Adrenal gland (tissue), 12 donors: ENCODE data around the gene ASB1. TPM values are rescaled to one million over a fixed set of nuclear protein-coding genes. Genes with fewer than 3 reads are reported as not detected.
A peak's percentile ranks its signal among the peaks of the same experiment; 100 is the strongest.

ENCODE experiments used
- DNase-seq, 7 donors: peaks; one replicate each; pipeline ENCODE4 v3.0.0-alpha.2; 2019 to 2020
- H3K27ac ChIP-seq, 5 donors: fragments of 200-600 bp; sonication (generic) in 4 of 5; 1 replicate in 3 of 5; 2 replicates in 2 of 5; pipeline versions ENCODE4 v1.5.1 to v1.8.0; 2016 to 2020; ENCODE audit warnings: mild to moderate bottlenecking in 1 of 5
- H3K27me3 ChIP-seq: fragments of 200-600 bp; 2 replicates; pipeline ENCODE4 v1.8.0; 2021
- H3K36me3 ChIP-seq, 2 donors: fragments of 200-600 bp; replicated peaks in 1 of 2; 1 replicate in 1 of 2; 2 replicates in 1 of 2; pipeline versions ENCODE4 v1.5.1 to v1.8.0; 2018 to 2022
- H3K4me1 ChIP-seq, 2 donors: fragments of 200-600 bp; replicated peaks in 1 of 2; 1 replicate in 1 of 2; 2 replicates in 1 of 2; pipeline versions ENCODE4 v1.5.1 to v1.8.0; 2018 to 2021
- H3K4me3 ChIP-seq, 4 donors: fragments of 200-600 bp; sonication (generic) in 3 of 4; one replicate each; pipeline ENCODE4 v1.5.1; 2016 to 2018
- H3K9me3 ChIP-seq, 3 donors: fragments of 200-600 bp; sonication (generic) in 1 of 3; replicated peaks in 1 of 3; 1 replicate in 2 of 3; 2 replicates in 1 of 3; pipeline versions ENCODE4 v1.5.1 to v1.8.0; 2016 to 2021
- CTCF ChIP-seq, 6 experiments: fragments of 450-650 bp in 4 of 6; fragments of 200-600 bp in 2 of 6; sonication (generic) in 1 of 6; IDR thresholded peaks; 1 replicate in 5 of 6; 2 replicates in 1 of 6; pipeline versions ENCODE4 v1.5.1 to v1.8.0; 2016 to 2021; ENCODE audit warnings: antibody characterized with exemption in 6 of 6, mild to moderate bottlenecking in 2 of 6, moderate library complexity in 1 of 6
- POLR2A ChIP-seq, 2 donors: fragments of 450-650 bp; IDR thresholded peaks; one replicate each; pipeline ENCODE4 v1.6.1; 2017; ENCODE audit warnings: antibody characterized with exemption in 2 of 2, mild to moderate bottlenecking in 2 of 2, moderate library complexity in 1 of 2
- WGBS, 4 donors: extraction: QIAGEN DNeasy Blood & Tissue Kit in 2 of 4; methylation state at CpG; one replicate each; pipeline versions ENCODE4 v1.1.5 to v1.1.7; 2013 to 2017; 5-methylcytosine and 5-hydroxymethylcytosine counted together
- intact Hi-C, 2 donors: fragments of 100-400 bp; cut with DNase I; formaldehyde crosslinking; loops; one replicate each; pipeline versions ENCODE4 v1.14.1 to v1.15.0; 2022 to 2023
- polyA plus RNA-seq, 3 donors: library from polyadenylated mRNA; stranded (reverse); fragments of 200-250 nt in 2 of 3; fragments of 350-450 nt in 1 of 3; fragmentation: Illumina TruSeq in 1 of 3; extraction: RNeasy Lipid Tissue Mini Kit (QIAGEN cat#74804) in 1 of 3; gene quantifications; one replicate each; pipeline ENCODE4 v1.2.3, GENCODE V29; 2013 to 2014
- total RNA-seq, 9 donors: library from RNA; depleted of rRNA in 4 of 9; stranded (reverse); fragments of >200 nt in 4 of 9; fragments of 120-200 nt in 1 of 9; fragmentation: NEBNext Ultra II Directional in 1 of 9; extraction: Animal tissue kit (Norgen Biotek cat#: 25700) in 1 of 9; gene quantifications; one replicate each; pipeline versions ENCODE4 v1.1.0 to v1.2.4, GENCODE V29; 2013 to 2023
- donor health status: healthy with polysubstance abuse.
- donor health status: Bipolar disorder and iron deficiency.
- donor health status: DM: yes; HTN: yes; CAD: no.
- donor health status: DM: no; HTN: no; CAD: no.
- donor health status: DM: no; HTN: no; CAD: no.
- donor health status: DM: yes; HTN: yes; CAD: no.

The ASB1 gene
- total and polyA plus RNA-seq, 12 donors = 12.2 to 28.8 (median 19.6) TPM

GRCh38 chr2:238465487-238466242 is 38.9 kb downstream of the ASB1 start:
- H3K4me3 ChIP-seq = no peak overlapping the region
- no peaks in the 10 kb centered on the region for H3K36me3 ChIP-seq
- TF ChIP-seq CTCF (IDR thresholded peaks at IDR 0.05) (no peak), POLR2A (IDR thresholded peaks at IDR 0.05) (no peak)
- 92 to 93% (median 92%) methylated on average over 13 to 22 of the region's 22 CpGs for WGBS, 4 donors
- H3K4me1 ChIP-seq = no peaks in the 10 kb centered on the region
- peak in 1 of 7 donors; percentile 41 for DNase-seq
- no peaks in the 10 kb centered on the region for H3K9me3 ChIP-seq
- intact Hi-C loops = no loop called here
- no peaks in the 10 kb centered on the region for H3K27me3 ChIP-seq
- H3K27ac ChIP-seq = no peak overlapping the region

DNA sequence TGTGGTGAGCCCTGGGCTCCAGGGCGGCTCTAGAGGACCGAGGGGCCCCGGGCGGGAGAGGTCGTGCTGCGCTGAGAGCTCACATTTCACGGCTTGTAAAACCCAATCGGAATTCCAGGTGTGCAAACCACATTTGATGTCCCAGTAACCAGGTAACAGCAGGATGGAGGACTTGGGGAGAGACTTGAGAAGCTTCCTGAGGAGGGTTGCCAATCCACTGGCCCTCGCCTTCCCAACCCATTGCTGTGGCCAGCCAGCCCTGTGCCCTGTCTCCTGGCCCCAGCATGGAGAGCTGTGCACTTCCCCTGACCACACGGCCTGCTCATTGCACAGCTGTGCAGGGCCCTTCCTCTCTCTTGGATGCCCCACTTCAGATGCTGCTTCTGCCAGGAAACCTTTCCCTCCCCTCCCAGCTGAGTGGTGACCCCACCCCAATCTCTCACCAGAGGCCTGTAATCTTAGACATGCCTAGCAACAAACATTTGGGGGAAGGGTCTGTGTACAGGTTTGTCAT is 39.6 kb downstream of the ASB1 start:
- intact Hi-C loops = no loop called here
- Histone ChIP-seq H3K36me3 (no peaks in the 10 kb centered on the region), H3K9me3 (no peaks in the 10 kb centered on the region), H3K27me3 (no peaks in the 10 kb centered on the region), H3K4me3 (no peak overlapping the region), H3K4me1 (no peaks in the 10 kb centered on the region), H3K27ac (no peak overlapping the region)
- TF ChIP-seq POLR2A (IDR thresholded peaks at IDR 0.05) (no peak), CTCF (IDR thresholded peaks at IDR 0.05) (no peak)
- peak in 1 of 7 donors; percentile 17 for DNase-seq
- WGBS, 4 donors = 82 to 96% (median 86%) methylated on average over 9 to 10 of the region's 10 CpGs

DNA sequence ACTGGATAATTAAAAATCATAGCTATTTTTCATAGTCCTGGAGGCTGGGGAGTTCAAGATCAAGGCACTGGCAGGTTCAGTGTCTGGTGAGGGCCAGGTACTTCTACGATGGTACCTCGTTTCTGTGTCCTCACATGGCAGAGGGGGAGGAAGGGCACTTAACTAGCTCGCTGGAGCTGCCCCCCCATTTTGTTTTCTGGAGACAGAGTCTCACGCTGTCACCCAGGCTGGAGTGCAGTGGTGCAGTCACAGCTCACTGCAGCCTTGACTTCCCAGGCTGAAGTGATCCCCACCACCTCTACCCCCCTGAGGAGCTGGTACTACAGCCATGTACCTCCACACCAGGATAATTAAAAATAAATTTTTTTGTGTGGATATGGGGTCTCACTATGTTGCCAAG is 40.3 kb downstream of the ASB1 start:
- no peaks in the 10 kb centered on the region for H3K27me3 ChIP-seq
- no peak overlapping the region for H3K4me3 ChIP-seq
- no peak for DNase-seq
- TF ChIP-seq POLR2A (IDR thresholded peaks at IDR 0.05) (no peak), CTCF (IDR thresholded peaks at IDR 0.05) (no peak)
- no peak overlapping the region for H3K27ac ChIP-seq
- H3K4me1 ChIP-seq = no peaks in the 10 kb centered on the region
- no peaks in the 10 kb centered on the region for H3K9me3 ChIP-seq
- H3K36me3 ChIP-seq = no peaks in the 10 kb centered on the region
- WGBS, 4 donors = 84 to 93% (median 89%) methylated on average over 4 of the region's 4 CpGs
- intact Hi-C loops = no loop called here

DNA sequence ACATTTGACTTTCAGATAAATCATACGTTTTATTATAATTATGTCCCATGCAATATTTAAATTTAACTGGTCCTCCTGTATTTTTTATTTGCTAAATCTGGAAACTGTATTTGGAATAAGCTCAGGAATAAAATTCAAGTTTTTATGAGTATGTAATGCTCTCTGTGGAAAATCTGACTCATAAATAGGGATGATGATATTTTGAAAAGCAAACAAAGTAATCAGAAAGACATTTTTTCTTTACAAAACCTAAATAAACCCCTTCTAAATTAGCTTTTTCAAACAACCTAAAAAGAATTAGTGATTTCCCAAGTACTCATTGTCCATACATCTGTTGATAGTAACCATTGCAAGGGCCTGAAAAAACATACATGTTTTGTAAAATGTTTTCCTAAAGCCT is 41.1 kb downstream of the ASB1 start:
- H3K4me1 ChIP-seq = no peaks in the 10 kb centered on the region
- no peak overlapping the region for H3K4me3 ChIP-seq
- no peak for DNase-seq
- 66 to 79% (median 75%) methylated on average over 1 of the region's 1 CpG for WGBS, 4 donors
- peaks cover 0 to 2% (median 0%) of the 10 kb centered on the region in 3 donors for H3K9me3 ChIP-seq
- no peaks in the 10 kb centered on the region for H3K27me3 ChIP-seq
- TF ChIP-seq CTCF (IDR thresholded peaks at IDR 0.05) (no peak), POLR2A (IDR thresholded peaks at IDR 0.05) (no peak)
- intact Hi-C loops = no loop called here
- H3K27ac ChIP-seq = no peak overlapping the region
- no peaks in the 10 kb centered on the region for H3K36me3 ChIP-seq
